ENCODE data around the gene SLC22A14. TPM values are rescaled to one million over a fixed set of nuclear protein-coding genes. Genes with fewer than 3 reads are reported as not detected.
"Not testable (repeated sequence)": the region's sequence is repeated elsewhere in the genome, so short reads cannot be mapped to it uniquely, and the experiment has no call there.

The SLC22A14 gene
- total RNA-seq, 2 experiments from 2014 or later, result not detected

GRCh38 chr3:38318766-38319671 lies 36.9 kb downstream of the SLC22A14 start:
- DNase-seq, result no peak

GRCh38 chr3:38320638-38321037 lies 38.5 kb downstream of the SLC22A14 start:
- H3K9me3 Mint-ChIP-seq; CTCF ChIA-PET; H3K36me3 Mint-ChIP-seq (ENCODE audit: low read depth); H3K4me1 Mint-ChIP-seq; POLR2A ChIA-PET; DNase-seq; H3K27ac Mint-ChIP-seq; H3K4me3 Mint-ChIP-seq: not testable (repeated sequence)
- peaks cover 15% of the 10 kb centered on the region for H3K27me3 Mint-ChIP-seq

More at GRCh38 chr3:38318766-38319671, 36.9 kb downstream of the SLC22A14 start:
- H3K4me3 Mint-ChIP-seq, result no peak overlapping the region
- no peaks in the 10 kb centered on the region for H3K36me3 Mint-ChIP-seq (ENCODE audit: low read depth)
- no peak overlapping the region for H3K27ac Mint-ChIP-seq
- ChIA-PET POLR2A (no interaction called here), CTCF (interaction anchor here (1.1 to 1.6 kb wide), 3 partner anchors 19 to 182 kb away, joined by 4 to 8 read pairs (median 5); partner anchors contain the start of genes ACAA1 and XYLB)
- H3K9me3 Mint-ChIP-seq, result no peaks in the 10 kb centered on the region
- H3K27me3 Mint-ChIP-seq, result peaks cover 11% of the 10 kb centered on the region
- H3K4me1 Mint-ChIP-seq, result no peaks in the 10 kb centered on the region

- H3K4me1 Mint-ChIP-seq, result no peaks in the 10 kb centered on the region
- ChIA-PET POLR2A (no interaction called here), CTCF (no interaction called here)
- no peak overlapping the region for H3K27ac Mint-ChIP-seq
- no peaks in the 10 kb centered on the region for H3K36me3 Mint-ChIP-seq (ENCODE audit: low read depth)
- DNase-seq, result no peak
- no peaks in the 10 kb centered on the region for H3K9me3 Mint-ChIP-seq
- H3K4me3 Mint-ChIP-seq, result no peak overlapping the region
- H3K27me3 Mint-ChIP-seq, result peaks cover 15% of the 10 kb centered on the region
Measured at GRCh38 chr3:38323060-38323459, 41.0 kb downstream of the SLC22A14 start.

- no peak overlapping the region for H3K4me3 Mint-ChIP-seq
- H3K27me3 Mint-ChIP-seq, result peaks cover 15% of the 10 kb centered on the region
- no peaks in the 10 kb centered on the region for H3K9me3 Mint-ChIP-seq
- H3K4me1 Mint-ChIP-seq, result no peaks in the 10 kb centered on the region
- no peaks in the 10 kb centered on the region for H3K36me3 Mint-ChIP-seq (ENCODE audit: low read depth)
- CTCF ChIA-PET, result interaction anchor here (0.5 to 2.3 kb wide), 3 partner anchors 21 to 221 kb away, joined by 3 to 7 read pairs (median 3); partner anchors contain the start of gene XYLB
- POLR2A ChIA-PET, result no interaction called here
- no peak for DNase-seq
- no peak overlapping the region for H3K27ac Mint-ChIP-seq
Measured at GRCh38 chr3:38325256-38325655, 43.2 kb downstream of the SLC22A14 start.

- no peak for DNase-seq
- no peaks in the 10 kb centered on the region for H3K4me1 Mint-ChIP-seq
- H3K36me3 Mint-ChIP-seq (ENCODE audit: low read depth), result no peaks in the 10 kb centered on the region
Measured at GRCh38 chr3:38327335-38328009, 45.4 kb downstream of the SLC22A14 start.

GRCh38 chr3:38331257-38332022 lies 49.3 kb downstream of the SLC22A14 start:
- no peaks in the 10 kb centered on the region for H3K4me1 Mint-ChIP-seq

More at GRCh38 chr3:38327335-38328009, 45.4 kb downstream of the SLC22A14 start:
- Mint-ChIP-seq H3K27me3 (peaks cover 12% of the 10 kb centered on the region), H3K4me3 (no peak overlapping the region), H3K9me3 (no peaks in the 10 kb centered on the region), H3K27ac (no peak overlapping the region)
- POLR2A ChIA-PET, result no interaction called here
- CTCF ChIA-PET, result interaction anchor here (0.7 to 2.3 kb wide), 5 partner anchors 19 to 225 kb away, joined by 3 to 7 read pairs (median 3); partner anchors contain the start of gene XYLB

GRCh38 chr3:38332201-38332600 lies 50.1 kb downstream of the SLC22A14 start:
- peaks cover 12% of the 10 kb centered on the region for H3K27me3 Mint-ChIP-seq
- POLR2A ChIA-PET, result interaction anchor here (0.6 kb wide), 1 partner anchor 54 kb away, joined by 4 read pairs; no protein-coding TSS in a partner anchor
- CTCF ChIA-PET, result interaction anchor here (0.7 kb wide), 1 partner anchor 459 kb away, joined by 3 read pairs; no protein-coding TSS in a partner anchor
- H3K4me1 Mint-ChIP-seq, result no peaks in the 10 kb centered on the region
- no peaks in the 10 kb centered on the region for H3K36me3 Mint-ChIP-seq (ENCODE audit: low read depth)
- no peak overlapping the region for H3K27ac Mint-ChIP-seq
- H3K4me3 Mint-ChIP-seq, result no peak overlapping the region
- no peak for DNase-seq
- no peaks in the 10 kb centered on the region for H3K9me3 Mint-ChIP-seq

More at GRCh38 chr3:38331257-38332022, 49.3 kb downstream of the SLC22A14 start:
- CTCF ChIA-PET, result interaction anchor here (0.7 kb wide), 1 partner anchor 458 kb away, joined by 3 read pairs; no protein-coding TSS in a partner anchor
- Mint-ChIP-seq H3K4me3 (no peak overlapping the region), H3K27me3 (peaks cover 12% of the 10 kb centered on the region), H3K27ac (no peak overlapping the region), H3K36me3 (ENCODE audit: low read depth) (no peaks in the 10 kb centered on the region), H3K9me3 (no peaks in the 10 kb centered on the region)
- no peak for DNase-seq
- POLR2A ChIA-PET, result interaction anchor here (0.6 kb wide), 1 partner anchor 53 kb away, joined by 4 read pairs; no protein-coding TSS in a partner anchor

- H3K36me3 Mint-ChIP-seq (ENCODE audit: low read depth), result no peaks in the 10 kb centered on the region
- no peak for DNase-seq
- ChIA-PET POLR2A (no interaction called here), CTCF (interaction anchor here (0.6 kb wide), 1 partner anchor 194 kb away, joined by 3 read pairs; no protein-coding TSS in a partner anchor)
- no peak overlapping the region for H3K27ac Mint-ChIP-seq
- H3K4me3 Mint-ChIP-seq, result no peak overlapping the region
- H3K9me3 Mint-ChIP-seq, result no peaks in the 10 kb centered on the region
- peaks cover 17% of the 10 kb centered on the region for H3K27me3 Mint-ChIP-seq
- H3K4me1 Mint-ChIP-seq, result no peaks in the 10 kb centered on the region
Measured at GRCh38 chr3:38334142-38335055, 52.3 kb downstream of the SLC22A14 start.

- no peak overlapping the region for H3K4me3 Mint-ChIP-seq
- ChIA-PET POLR2A (no interaction called here), CTCF (interaction anchor here (0.9 kb wide), 1 partner anchor 9 kb away, joined by 3 read pairs; no protein-coding TSS in a partner anchor)
- H3K27me3 Mint-ChIP-seq, result peaks cover 22% of the 10 kb centered on the region
- no peak overlapping the region for H3K27ac Mint-ChIP-seq
- H3K36me3 Mint-ChIP-seq (ENCODE audit: low read depth), result no peaks in the 10 kb centered on the region
- DNase-seq, result no peak
- no peaks in the 10 kb centered on the region for H3K9me3 Mint-ChIP-seq
- no peaks in the 10 kb centered on the region for H3K4me1 Mint-ChIP-seq
Measured at GRCh38 chr3:38335263-38335662, 53.2 kb downstream of the SLC22A14 start.

GRCh38 chr3:38337703-38338102 lies 55.6 kb downstream of the SLC22A14 start:
- Mint-ChIP-seq H3K27ac (no peak overlapping the region), H3K9me3 (no peaks in the 10 kb centered on the region), H3K4me3 (no peak overlapping the region), H3K4me1 (no peaks in the 10 kb centered on the region), H3K27me3 (peaks cover 20% of the 10 kb centered on the region), H3K36me3 (ENCODE audit: low read depth) (no peaks in the 10 kb centered on the region)
- ChIA-PET POLR2A (no interaction called here), CTCF (interaction anchor here (2.2 kb wide), 2 partner anchors 9 to 19 kb away, joined by 5 read pairs; partner anchors contain the start of gene XYLB)
- DNase-seq, result no peak

- DNase-seq, result no peak
- Mint-ChIP-seq H3K36me3 (ENCODE audit: low read depth) (no peaks in the 10 kb centered on the region), H3K27ac (no peak overlapping the region), H3K27me3 (peaks cover 16% of the 10 kb centered on the region), H3K4me1 (peaks cover 10% of the 10 kb centered on the region), H3K4me3 (no peak overlapping the region), H3K9me3 (no peaks in the 10 kb centered on the region)
- CTCF ChIA-PET, result interaction anchor here (1.1 to 3.0 kb wide), 4 partner anchors 8 to 227 kb away, joined by 3 to 28 read pairs (median 4); no protein-coding TSS in a partner anchor
- POLR2A ChIA-PET, result no interaction called here
Measured at GRCh38 chr3:38343797-38344594, 61.9 kb downstream of the SLC22A14 start.
